GM06990 (cell line): ENCODE data around the gene CARD19.
"Not testable (repeated sequence)": the region's sequence is repeated elsewhere in the genome, so short reads cannot be mapped to it uniquely, and the experiment has no call there.

Experiments used
- DNase-seq: peaks from one replicate; pipeline ENCODE4 v3.0.0-alpha.2; 2011; ENCODE audit not compliant: insufficient read length; ENCODE audit errors: extremely low read depth
- H3K27me3 ChIP-seq: replicated peaks from 2 replicates; pipeline ENCODE4 v1.6.0; 2011; ENCODE audit warnings: low read length; ENCODE audit not compliant: control insufficient read depth, insufficient read depth
- H3K36me3 ChIP-seq: 2 replicates; pipeline ENCODE4 v1.5.1; 2011; ENCODE audit warnings: low read length; ENCODE audit not compliant: control insufficient read depth, insufficient read depth
- H3K4me3 ChIP-seq: replicated peaks from 2 replicates; pipeline ENCODE4 v1.5.1; 2011; ENCODE audit warnings: low read depth, mild to moderate bottlenecking, control low read depth, low read length
- TF ChIP-seq, protein P1 (sequence below): IDR thresholded peaks from 2 replicates; pipeline ENCODE4 v1.5.1; 2011; ENCODE audit warnings: low read length, control low read depth, mild to moderate bottlenecking, inconsistent platforms; ENCODE audit not compliant: insufficient read depth, poor library complexity, severe bottlenecking

The CARD19 gene

GRCh38 chr9:93137362-93137761 is 41.3 kb downstream of the CARD19 start:
- H3K27me3 ChIP-seq, result no peaks in the 10 kb centered on the region
- DNase-seq, result no peak
- H3K36me3 ChIP-seq, result no peaks in the 10 kb centered on the region
- H3K4me3 ChIP-seq, result no peak overlapping the region
- TF ChIP-seq, protein P1, sequence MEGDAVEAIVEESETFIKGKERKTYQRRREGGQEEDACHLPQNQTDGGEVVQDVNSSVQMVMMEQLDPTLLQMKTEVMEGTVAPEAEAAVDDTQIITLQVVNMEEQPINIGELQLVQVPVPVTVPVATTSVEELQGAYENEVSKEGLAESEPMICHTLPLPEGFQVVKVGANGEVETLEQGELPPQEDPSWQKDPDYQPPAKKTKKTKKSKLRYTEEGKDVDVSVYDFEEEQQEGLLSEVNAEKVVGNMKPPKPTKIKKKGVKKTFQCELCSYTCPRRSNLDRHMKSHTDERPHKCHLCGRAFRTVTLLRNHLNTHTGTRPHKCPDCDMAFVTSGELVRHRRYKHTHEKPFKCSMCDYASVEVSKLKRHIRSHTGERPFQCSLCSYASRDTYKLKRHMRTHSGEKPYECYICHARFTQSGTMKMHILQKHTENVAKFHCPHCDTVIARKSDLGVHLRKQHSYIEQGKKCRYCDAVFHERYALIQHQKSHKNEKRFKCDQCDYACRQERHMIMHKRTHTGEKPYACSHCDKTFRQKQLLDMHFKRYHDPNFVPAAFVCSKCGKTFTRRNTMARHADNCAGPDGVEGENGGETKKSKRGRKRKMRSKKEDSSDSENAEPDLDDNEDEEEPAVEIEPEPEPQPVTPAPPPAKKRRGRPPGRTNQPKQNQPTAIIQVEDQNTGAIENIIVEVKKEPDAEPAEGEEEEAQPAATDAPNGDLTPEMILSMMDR, result no peak

DNA sequence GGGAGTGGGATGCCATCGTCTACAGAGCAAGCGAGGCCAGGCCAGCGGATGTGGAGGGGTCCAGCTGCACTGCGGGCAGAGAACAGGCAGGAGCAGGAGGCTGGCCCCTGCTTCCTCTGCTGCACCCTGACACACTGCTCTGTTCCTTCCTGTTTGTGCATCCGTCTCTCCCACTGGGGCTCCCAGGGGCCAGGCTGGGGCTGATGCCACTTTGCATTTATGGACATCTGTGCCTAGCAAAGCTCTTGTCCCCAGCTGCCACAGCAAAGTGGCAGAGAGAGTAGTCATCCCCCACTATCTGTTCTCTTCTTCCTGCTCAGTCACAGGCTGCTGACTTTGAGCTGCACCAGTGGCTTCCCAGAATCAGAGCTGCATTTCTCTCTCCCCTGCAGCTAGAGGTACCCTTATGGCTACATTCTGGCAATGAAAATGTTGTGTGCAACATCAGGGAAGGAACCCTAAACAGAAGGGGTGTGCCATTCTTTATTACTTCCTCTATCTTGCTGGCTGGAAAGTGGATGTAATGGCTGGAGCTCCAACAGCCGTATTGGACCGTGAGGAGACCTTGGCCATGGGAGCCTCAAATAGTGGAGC is 42.3 kb downstream of the CARD19 start:
- H3K4me3 ChIP-seq, result no peak overlapping the region
- no peaks in the 10 kb centered on the region for H3K27me3 ChIP-seq
- no peaks in the 10 kb centered on the region for H3K36me3 ChIP-seq
- TF ChIP-seq, protein P1, result no peak
- DNase-seq, result no peak

GRCh38 chr9:93139365-93140182 is 43.6 kb downstream of the CARD19 start:
- no peak for DNase-seq
- H3K4me3 ChIP-seq, result no peak overlapping the region
- TF ChIP-seq, protein P1, result no peak
- H3K36me3 ChIP-seq, result no peaks in the 10 kb centered on the region
- no peaks in the 10 kb centered on the region for H3K27me3 ChIP-seq

GRCh38 chr9:93141771-93142483 is 45.9 kb downstream of the CARD19 start:
- TF ChIP-seq, protein P1, result no peak
- Histone ChIP-seq H3K4me3 (no peak overlapping the region), H3K27me3 (no peaks in the 10 kb centered on the region), H3K36me3 (no peaks in the 10 kb centered on the region)
- DNase-seq, result no peak

- H3K4me3 ChIP-seq, result no peak overlapping the region
- DNase-seq, result peak; percentile 53
- no peaks in the 10 kb centered on the region for H3K27me3 ChIP-seq
- H3K36me3 ChIP-seq, result no peaks in the 10 kb centered on the region
- TF ChIP-seq, protein P1, result no peak
Measured at GRCh38 chr9:93143830-93144530, 48.0 kb downstream of the CARD19 start.

DNA sequence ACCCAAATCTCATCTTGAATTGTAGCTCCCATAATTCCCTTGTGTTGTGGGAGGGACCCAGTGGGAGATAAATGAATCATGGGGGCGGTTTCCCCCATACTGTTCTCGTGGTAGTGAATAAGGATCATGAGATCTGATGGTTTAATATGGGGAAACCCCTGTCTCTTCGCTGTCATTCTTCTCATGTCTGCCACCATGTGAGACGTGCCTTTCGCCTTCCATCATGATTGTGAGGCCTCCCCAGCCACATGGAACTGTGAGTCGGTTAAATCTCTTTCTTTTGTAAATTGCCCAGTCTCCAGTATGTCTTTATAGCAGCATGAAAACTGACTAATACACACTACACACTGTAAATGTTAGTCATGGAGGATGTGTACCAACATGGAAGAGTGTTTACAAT is 50.7 kb downstream of the CARD19 start:
- not testable (repeated sequence) for H3K4me3 ChIP-seq, H3K27me3 ChIP-seq, DNase-seq, H3K36me3 ChIP-seq
